GM13976 (cell line): ENCODE measurements around the gene MCM7.

ENCODE experiments used
- DNase-seq: peaks from one replicate; pipeline ENCODE4 v3.0.0; 2012; ENCODE audit warnings: low spot score
- in situ Hi-C: fragments of 300-500 bp; cut with MboI; formaldehyde crosslinking; loops from one replicate; pipeline ENCODE4 v1.12.0; 2022; ENCODE audit warnings: low sequenced_read_pairs, mixed read lengths, inconsistent platforms; ENCODE audit not compliant: unreplicated experiment
- TF ChIP-seq, protein P1 (sequence below): IDR thresholded peaks from 2 replicates; pipeline ENCODE4 v1.5.1; 2012; ENCODE audit warnings: borderline replicate concordance, mild to moderate bottlenecking; ENCODE audit not compliant: insufficient read depth; ENCODE audit errors: extremely low read depth, missing control alignments, control extremely low read depth

Gene MCM7

DNA sequence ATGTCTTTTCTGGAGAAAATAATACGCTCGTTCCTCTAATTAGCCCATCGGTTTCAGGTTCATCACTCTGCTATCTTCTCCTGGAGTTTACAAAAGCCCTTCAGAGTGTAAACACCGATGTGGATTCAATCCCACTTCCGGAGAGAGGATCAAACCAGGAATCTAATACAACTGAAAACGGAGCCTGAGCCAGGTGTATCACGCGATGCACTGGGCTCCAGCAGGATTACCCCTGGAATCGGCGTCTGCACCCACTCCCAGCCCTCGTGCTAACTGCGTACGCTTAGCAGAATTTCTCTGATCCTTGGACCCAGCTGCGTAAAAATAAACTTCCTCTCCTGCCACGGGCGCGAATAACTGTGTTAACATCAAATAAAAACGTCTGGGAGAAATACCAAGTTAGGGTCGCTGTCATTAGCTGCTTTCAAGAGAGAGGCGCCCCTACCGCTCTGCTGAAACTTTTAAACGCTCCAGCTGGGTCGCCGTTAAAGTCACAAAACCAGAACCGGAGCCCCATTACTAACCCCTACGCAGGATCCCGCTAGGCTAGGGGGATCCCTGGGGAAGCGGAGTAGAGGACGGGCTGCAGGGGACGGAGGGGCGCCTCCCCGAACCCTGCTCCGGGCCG, 20.2 kb downstream of the MCM7 start:
- in situ Hi-C loops = no loop called here
- no peak for DNase-seq
- TF ChIP-seq, protein P1, sequence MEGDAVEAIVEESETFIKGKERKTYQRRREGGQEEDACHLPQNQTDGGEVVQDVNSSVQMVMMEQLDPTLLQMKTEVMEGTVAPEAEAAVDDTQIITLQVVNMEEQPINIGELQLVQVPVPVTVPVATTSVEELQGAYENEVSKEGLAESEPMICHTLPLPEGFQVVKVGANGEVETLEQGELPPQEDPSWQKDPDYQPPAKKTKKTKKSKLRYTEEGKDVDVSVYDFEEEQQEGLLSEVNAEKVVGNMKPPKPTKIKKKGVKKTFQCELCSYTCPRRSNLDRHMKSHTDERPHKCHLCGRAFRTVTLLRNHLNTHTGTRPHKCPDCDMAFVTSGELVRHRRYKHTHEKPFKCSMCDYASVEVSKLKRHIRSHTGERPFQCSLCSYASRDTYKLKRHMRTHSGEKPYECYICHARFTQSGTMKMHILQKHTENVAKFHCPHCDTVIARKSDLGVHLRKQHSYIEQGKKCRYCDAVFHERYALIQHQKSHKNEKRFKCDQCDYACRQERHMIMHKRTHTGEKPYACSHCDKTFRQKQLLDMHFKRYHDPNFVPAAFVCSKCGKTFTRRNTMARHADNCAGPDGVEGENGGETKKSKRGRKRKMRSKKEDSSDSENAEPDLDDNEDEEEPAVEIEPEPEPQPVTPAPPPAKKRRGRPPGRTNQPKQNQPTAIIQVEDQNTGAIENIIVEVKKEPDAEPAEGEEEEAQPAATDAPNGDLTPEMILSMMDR = no peak

DNA sequence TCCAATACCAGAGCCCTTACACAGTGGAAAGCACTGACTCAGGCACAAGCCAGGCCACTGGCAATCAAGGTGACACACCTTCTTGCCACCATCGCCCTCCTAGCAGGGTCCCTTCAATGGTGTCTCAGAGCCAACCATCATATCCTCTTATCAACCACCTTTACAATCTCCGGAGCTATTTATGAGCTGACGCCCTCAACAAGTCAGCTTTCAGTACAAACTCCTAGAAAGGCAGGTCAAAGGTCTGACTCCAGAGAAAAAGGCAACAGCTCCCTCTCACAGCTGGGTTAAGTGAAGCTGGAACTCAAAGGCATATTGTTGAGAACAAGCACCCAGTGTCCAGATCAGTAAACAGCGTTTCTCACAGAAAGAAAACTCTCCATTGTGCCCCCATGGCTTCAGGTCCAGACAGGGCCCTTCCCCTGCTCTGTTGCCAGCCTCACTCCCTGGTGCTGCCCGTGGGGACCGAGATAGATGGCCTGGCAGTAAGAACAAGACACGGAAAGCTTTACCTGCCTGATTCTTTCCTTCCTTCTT, 22.1 kb downstream of the MCM7 start:
- in situ Hi-C loops = loop anchor here (10.0 kb wide), 1 partner anchor 84 kb away; no protein-coding TSS in a partner anchor
- TF ChIP-seq, protein P1 = no peak
- DNase-seq = no peak

DNA sequence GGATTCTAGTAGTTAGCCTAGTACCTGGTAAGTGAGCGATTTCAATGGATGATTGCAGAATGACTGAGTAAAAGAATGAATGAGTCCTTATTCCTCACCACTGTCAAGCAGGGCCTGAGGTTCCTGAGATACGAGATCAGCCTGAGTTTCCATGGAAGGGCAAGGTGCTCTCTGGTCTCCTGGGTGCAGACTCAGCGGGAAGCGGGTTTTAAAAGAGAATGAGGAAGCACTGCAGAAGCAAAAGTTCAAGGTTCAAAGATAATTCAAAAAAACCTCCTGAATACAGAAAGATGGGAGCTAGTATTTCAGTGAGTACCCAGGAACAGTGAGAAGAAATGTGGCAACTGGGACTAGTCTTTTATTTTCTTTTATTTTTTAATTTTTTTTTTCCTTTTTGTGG, 24.0 kb downstream of the MCM7 start:
- no peak for DNase-seq
- TF ChIP-seq, protein P1 = no peak
- in situ Hi-C loops = loop anchor here (10.0 kb wide), 1 partner anchor 82 kb away; no protein-coding TSS in a partner anchor

DNA sequence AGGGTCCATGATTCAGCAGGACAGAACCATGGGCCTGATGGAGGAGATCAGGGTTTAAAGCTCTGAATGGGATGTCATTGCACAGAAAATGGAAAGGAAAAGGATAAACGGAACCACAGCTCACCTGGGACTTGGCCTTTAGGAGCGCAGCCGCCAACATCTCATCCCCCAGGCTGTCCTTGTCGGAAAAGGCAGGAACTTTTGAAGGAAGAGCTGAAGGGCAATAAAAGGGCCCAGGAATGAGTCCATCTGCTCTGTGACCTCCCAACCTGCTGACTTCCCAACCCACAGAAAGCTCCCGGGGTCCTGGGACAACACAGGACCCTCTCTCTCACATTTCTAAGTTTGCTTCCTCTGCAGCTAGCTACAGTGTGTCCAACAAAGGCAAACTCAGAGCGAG, 25.8 kb downstream of the MCM7 start:
- in situ Hi-C loops = loop anchor here (10.0 kb wide), 1 partner anchor 81 kb away; no protein-coding TSS in a partner anchor
- DNase-seq = no peak
- TF ChIP-seq, protein P1 = no peak

DNA sequence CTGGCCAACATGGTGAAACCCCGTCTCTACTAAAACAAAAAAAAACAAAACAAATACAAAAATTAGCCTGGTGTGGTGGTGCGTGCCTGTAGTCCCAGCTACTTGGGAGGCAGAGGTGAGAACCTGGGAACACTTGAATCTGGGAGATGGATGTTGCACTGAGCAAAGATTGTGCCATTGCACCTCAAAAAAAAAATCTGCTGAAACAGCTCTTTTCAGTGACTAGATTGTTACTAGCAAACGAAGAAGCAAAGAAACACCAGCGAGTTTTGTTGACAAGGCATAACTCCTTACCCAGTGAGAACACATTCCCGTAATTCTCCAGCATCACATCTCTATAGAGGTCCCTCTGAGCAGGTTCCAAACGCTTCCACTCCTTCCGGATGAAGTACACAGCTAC, 26.4 kb downstream of the MCM7 start:
- in situ Hi-C loops = loop anchor here (10.0 kb wide), 1 partner anchor 80 kb away; no protein-coding TSS in a partner anchor
- TF ChIP-seq, protein P1 = no peak
- no peak for DNase-seq

DNA sequence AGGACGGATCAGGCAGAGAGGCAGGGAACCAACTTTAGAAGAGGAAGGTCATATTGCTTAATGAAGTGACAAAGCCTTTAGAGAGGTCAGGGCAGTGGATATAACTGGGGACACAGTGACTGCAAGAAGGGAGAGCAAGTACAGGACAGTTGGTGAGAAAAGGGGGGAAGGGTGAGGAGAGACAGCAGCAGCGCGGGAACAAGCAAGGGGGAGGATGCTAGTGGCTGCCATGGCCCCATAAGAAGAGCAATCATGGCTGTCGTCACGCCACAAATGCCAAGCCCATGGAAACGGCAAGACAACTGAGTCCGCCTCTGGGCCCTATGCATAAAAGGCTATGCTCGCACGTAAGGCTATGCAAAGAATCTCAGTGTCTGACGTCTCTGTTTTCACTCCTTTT, 28.7 kb downstream of the MCM7 start:
- DNase-seq = no peak
- in situ Hi-C loops = loop anchor here (10.0 kb wide), 1 partner anchor 78 kb away; no protein-coding TSS in a partner anchor
- TF ChIP-seq, protein P1 = no peak
